Measurements from ENCODE around the gene LTBP3. TPM values are rescaled to one million over a fixed set of nuclear protein-coding genes. Genes with fewer than 3 reads are reported as not detected.

LTBP3 gene
- total and polyA plus RNA-seq, 2 of the 13 experiments (the other 11 are each of a cell fraction or from before 2014, with no cell fraction given), result 12.2 to 68.1 TPM

GRCh38 chr11:65569973-65570918, 12.1 kb upstream of the LTBP3 start, which contains the start of gene ZNRD2 (continued):
- TF ChIP-seq ZNF646 (CRISPR knock-in tag; IDR thresholded peaks at IDR 0.05) (no peak), ZNF337 (CRISPR knock-in tag; IDR thresholded peaks at IDR 0.05; ENCODE audit: borderline replicate concordance, low read depth) (no peak), ETV6 (CRISPR knock-in tag; conservative IDR thresholded peaks at IDR 0.05) (no peak), TBP (CRISPR knock-in tag; IDR thresholded peaks at IDR 0.05) (no peak), PRDM15 (CRISPR knock-in tag; IDR thresholded peaks at IDR 0.05) (peak; percentile 54; the same call in 1 of the 2 replicates), ZNF839 (CRISPR knock-in tag; IDR thresholded peaks at IDR 0.05; ENCODE audit: borderline replicate concordance) (peak; percentile 79; the same call in 1 of the 2 replicates), NKX3-1 (CRISPR knock-in tag; IDR thresholded peaks at IDR 0.05) (no peak; the same call in 1 of the 2 replicates), TFE3 (CRISPR knock-in tag; IDR thresholded peaks at IDR 0.05) (peak; percentile 50), SNAPC5 (CRISPR knock-in tag; IDR thresholded peaks at IDR 0.05; ENCODE audit: borderline replicate concordance) (0 out of 2 replicates have a peak, but pooled peaks have one; percentile 55)
